Measurements from ENCODE around the gene BANP. TPM values are rescaled to one million over a fixed set of nuclear protein-coding genes. Genes with fewer than 3 reads are reported as not detected.
"Not testable (repeated sequence)": the region's sequence is repeated elsewhere in the genome, so short reads cannot be mapped to it uniquely, and the experiment has no call there.

The BANP gene
- total RNA-seq, 1 donor from 2014 or later = 40.8 TPM

- H3K36me3 Mint-ChIP-seq (ENCODE audit: low read depth) = peaks cover 12% of the 10 kb centered on the region
- intact Hi-C loops (cut with micrococcal nuclease); H3K27me3 Mint-ChIP-seq (ENCODE audit: low read depth); H3K4me1 Mint-ChIP-seq (ENCODE audit: low read depth); H3K27ac Mint-ChIP-seq; DNase-seq (ENCODE audit: low spot score); H3K4me3 Mint-ChIP-seq (ENCODE audit: low read depth); H3K9me3 Mint-ChIP-seq: not testable (repeated sequence)
Observed at GRCh38 chr16:88043208-88043910, 92.1 kb downstream of the BANP start.

DNA sequence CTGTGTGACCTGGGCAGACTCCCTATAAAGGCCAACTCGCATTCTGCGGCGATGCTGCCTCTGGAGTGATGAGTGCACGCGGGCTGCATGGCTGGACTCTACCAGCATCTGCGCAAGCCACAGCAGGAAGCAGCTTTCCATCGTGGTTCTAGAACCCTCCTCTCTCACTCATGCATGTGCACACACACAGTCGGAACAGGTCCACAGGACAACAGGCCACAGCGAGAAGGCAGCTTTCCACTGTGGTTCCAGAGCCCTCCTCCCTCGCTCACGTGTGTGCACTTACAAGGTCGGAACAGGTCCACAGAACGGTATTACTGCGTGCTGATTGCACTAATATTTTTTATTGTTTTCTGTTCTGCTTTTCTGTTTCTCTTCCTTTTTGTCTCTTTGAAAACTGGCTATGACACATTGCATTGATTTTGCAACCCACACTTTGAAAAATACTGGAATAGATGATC lies 92.9 kb downstream of the BANP start:
- not testable (repeated sequence) for H3K27ac Mint-ChIP-seq

GRCh38 chr16:88045361-88045760 lies 94.1 kb downstream of the BANP start:
- H3K36me3 Mint-ChIP-seq (ENCODE audit: low read depth) = peaks cover 22% of the 10 kb centered on the region
- H3K4me1 Mint-ChIP-seq (ENCODE audit: low read depth); intact Hi-C loops (cut with micrococcal nuclease); H3K9me3 Mint-ChIP-seq; H3K27ac Mint-ChIP-seq; DNase-seq (ENCODE audit: low spot score); H3K4me3 Mint-ChIP-seq (ENCODE audit: low read depth); H3K27me3 Mint-ChIP-seq (ENCODE audit: low read depth): not testable (repeated sequence)

More for the DNA sequence above, 92.9 kb downstream of the BANP start:
- DNase-seq (ENCODE audit: low spot score); H3K9me3 Mint-ChIP-seq; H3K4me1 Mint-ChIP-seq (ENCODE audit: low read depth); intact Hi-C loops (cut with micrococcal nuclease); H3K27me3 Mint-ChIP-seq (ENCODE audit: low read depth); H3K4me3 Mint-ChIP-seq (ENCODE audit: low read depth): not testable (repeated sequence)
- peaks cover 14% of the 10 kb centered on the region for H3K36me3 Mint-ChIP-seq (ENCODE audit: low read depth)

- Mint-ChIP-seq H3K4me1 (ENCODE audit: low read depth) (no peaks in the 10 kb centered on the region), H3K36me3 (ENCODE audit: low read depth) (peaks cover 24% of the 10 kb centered on the region), H3K27me3 (ENCODE audit: low read depth) (no peaks in the 10 kb centered on the region), H3K4me3 (ENCODE audit: low read depth) (no peak overlapping the region), H3K9me3 (no peaks in the 10 kb centered on the region), H3K27ac (no peak overlapping the region)
- intact Hi-C loops (cut with micrococcal nuclease) = no loop called here
- no peak for DNase-seq (ENCODE audit: low spot score)
Observed at GRCh38 chr16:88045820-88046303, 94.6 kb downstream of the BANP start.

- no peaks in the 10 kb centered on the region for H3K4me1 Mint-ChIP-seq (ENCODE audit: low read depth)
- no peak overlapping the region for H3K4me3 Mint-ChIP-seq (ENCODE audit: low read depth)
- H3K27ac Mint-ChIP-seq = no peak overlapping the region
- intact Hi-C loops (cut with micrococcal nuclease) = no loop called here
- H3K9me3 Mint-ChIP-seq = no peaks in the 10 kb centered on the region
- H3K27me3 Mint-ChIP-seq (ENCODE audit: low read depth) = no peaks in the 10 kb centered on the region
- H3K36me3 Mint-ChIP-seq (ENCODE audit: low read depth) = peaks cover 23% of the 10 kb centered on the region
- DNase-seq (ENCODE audit: low spot score) = no peak
Observed at GRCh38 chr16:88047462-88047861, 96.2 kb downstream of the BANP start.

GRCh38 chr16:88048985-88049384 lies 97.8 kb downstream of the BANP start:
- H3K4me1 Mint-ChIP-seq (ENCODE audit: low read depth) = no peaks in the 10 kb centered on the region
- peaks cover 23% of the 10 kb centered on the region for H3K36me3 Mint-ChIP-seq (ENCODE audit: low read depth)
- intact Hi-C loops (cut with micrococcal nuclease) = no loop called here
- no peak overlapping the region for H3K4me3 Mint-ChIP-seq (ENCODE audit: low read depth)
- H3K27me3 Mint-ChIP-seq (ENCODE audit: low read depth) = no peaks in the 10 kb centered on the region
- no peak for DNase-seq (ENCODE audit: low spot score)
- H3K27ac Mint-ChIP-seq = no peak overlapping the region
- no peaks in the 10 kb centered on the region for H3K9me3 Mint-ChIP-seq

- no peaks in the 10 kb centered on the region for H3K27me3 Mint-ChIP-seq (ENCODE audit: low read depth)
- DNase-seq (ENCODE audit: low spot score) = no peak
- peaks cover 23% of the 10 kb centered on the region for H3K36me3 Mint-ChIP-seq (ENCODE audit: low read depth)
- H3K27ac Mint-ChIP-seq = no peak overlapping the region
- no peaks in the 10 kb centered on the region for H3K9me3 Mint-ChIP-seq
- H3K4me1 Mint-ChIP-seq (ENCODE audit: low read depth) = no peaks in the 10 kb centered on the region
- no peak overlapping the region for H3K4me3 Mint-ChIP-seq (ENCODE audit: low read depth)
- intact Hi-C loops (cut with micrococcal nuclease) = no loop called here
Observed at GRCh38 chr16:88049561-88050545, 98.6 kb downstream of the BANP start.

DNA sequence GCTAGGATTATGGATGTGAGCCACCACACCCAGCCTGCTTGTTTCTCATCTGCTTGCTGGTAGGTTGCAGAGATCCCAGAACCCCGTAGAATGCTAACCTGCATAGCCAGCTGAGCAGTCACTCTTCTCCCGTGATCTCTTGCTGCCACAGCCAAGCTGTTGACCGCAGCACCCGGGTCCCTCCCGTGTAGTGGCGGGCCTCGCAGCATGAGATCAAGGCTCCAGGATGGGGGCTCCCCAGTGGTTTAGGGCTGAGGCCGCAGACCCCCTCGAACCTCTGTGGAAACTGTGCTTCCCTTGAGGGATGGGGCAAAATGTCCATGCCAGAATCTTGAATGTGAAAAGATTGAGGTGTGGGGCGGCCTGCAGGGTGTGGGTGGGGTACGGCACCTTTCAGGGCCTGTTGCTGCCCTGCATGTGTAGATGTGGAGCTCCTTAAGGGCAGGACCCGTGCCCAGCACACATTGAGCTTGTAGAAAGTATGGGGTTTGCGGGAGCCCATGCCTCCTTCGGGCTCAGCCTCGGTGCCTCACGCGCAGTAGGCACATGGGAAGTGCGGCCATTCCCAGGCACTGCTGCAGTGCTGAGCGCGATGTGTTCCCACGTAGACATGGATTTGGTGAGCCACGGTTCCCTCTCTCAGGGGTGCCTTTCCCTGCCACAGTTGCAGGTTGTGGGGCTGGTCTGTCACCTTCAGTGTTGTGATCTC lies 99.9 kb downstream of the BANP start:
- Mint-ChIP-seq H3K36me3 (ENCODE audit: low read depth) (peaks cover 23% of the 10 kb centered on the region), H3K27me3 (ENCODE audit: low read depth) (no peaks in the 10 kb centered on the region), H3K4me3 (ENCODE audit: low read depth) (no peak overlapping the region), H3K9me3 (no peaks in the 10 kb centered on the region), H3K4me1 (ENCODE audit: low read depth) (no peaks in the 10 kb centered on the region), H3K27ac (no peak overlapping the region)
- no peak for DNase-seq (ENCODE audit: low spot score)
- intact Hi-C loops (cut with micrococcal nuclease) = no loop called here

- intact Hi-C loops (cut with micrococcal nuclease) = no loop called here
- H3K9me3 Mint-ChIP-seq = no peaks in the 10 kb centered on the region
- DNase-seq (ENCODE audit: low spot score) = no peak
- no peak overlapping the region for H3K4me3 Mint-ChIP-seq (ENCODE audit: low read depth)
- H3K36me3 Mint-ChIP-seq (ENCODE audit: low read depth) = peaks cover 23% of the 10 kb centered on the region
- no peak overlapping the region for H3K27ac Mint-ChIP-seq
- H3K27me3 Mint-ChIP-seq (ENCODE audit: low read depth) = no peaks in the 10 kb centered on the region
- H3K4me1 Mint-ChIP-seq (ENCODE audit: low read depth) = no peaks in the 10 kb centered on the region
Observed at GRCh38 chr16:88052661-88053060, 101.4 kb downstream of the BANP start.

DNA sequence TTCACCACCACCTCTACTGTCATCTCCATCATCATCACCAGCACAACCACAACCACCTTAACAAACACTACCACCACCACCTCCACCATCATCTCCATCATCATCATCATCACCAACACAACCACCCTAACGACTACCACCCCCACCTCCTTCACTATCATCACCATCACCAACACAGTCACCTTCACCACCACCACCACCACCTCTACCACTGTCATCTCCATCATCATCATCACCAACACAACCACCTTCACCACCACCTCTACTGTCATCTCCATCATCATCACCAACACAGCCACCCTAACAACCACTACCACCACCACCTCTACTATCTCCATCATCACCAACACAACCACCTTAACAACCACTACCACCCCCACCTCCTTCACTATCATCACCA lies 102.2 kb downstream of the BANP start:
- H3K4me1 Mint-ChIP-seq (ENCODE audit: low read depth); intact Hi-C loops (cut with micrococcal nuclease); H3K4me3 Mint-ChIP-seq (ENCODE audit: low read depth); H3K9me3 Mint-ChIP-seq; H3K27ac Mint-ChIP-seq; H3K27me3 Mint-ChIP-seq (ENCODE audit: low read depth); DNase-seq (ENCODE audit: low spot score): not testable (repeated sequence)
- peaks cover 17% of the 10 kb centered on the region for H3K36me3 Mint-ChIP-seq (ENCODE audit: low read depth)

GRCh38 chr16:88055356-88055755 lies 104.1 kb downstream of the BANP start:
- H3K36me3 Mint-ChIP-seq (ENCODE audit: low read depth) = peaks cover 5% of the 10 kb centered on the region
- H3K9me3 Mint-ChIP-seq = no peaks in the 10 kb centered on the region
- H3K4me1 Mint-ChIP-seq (ENCODE audit: low read depth) = no peaks in the 10 kb centered on the region
- intact Hi-C loops (cut with micrococcal nuclease) = no loop called here
- H3K27me3 Mint-ChIP-seq (ENCODE audit: low read depth) = no peaks in the 10 kb centered on the region
- H3K4me3 Mint-ChIP-seq (ENCODE audit: low read depth) = no peak overlapping the region
- H3K27ac Mint-ChIP-seq = no peak overlapping the region
- no peak for DNase-seq (ENCODE audit: low spot score)

DNA sequence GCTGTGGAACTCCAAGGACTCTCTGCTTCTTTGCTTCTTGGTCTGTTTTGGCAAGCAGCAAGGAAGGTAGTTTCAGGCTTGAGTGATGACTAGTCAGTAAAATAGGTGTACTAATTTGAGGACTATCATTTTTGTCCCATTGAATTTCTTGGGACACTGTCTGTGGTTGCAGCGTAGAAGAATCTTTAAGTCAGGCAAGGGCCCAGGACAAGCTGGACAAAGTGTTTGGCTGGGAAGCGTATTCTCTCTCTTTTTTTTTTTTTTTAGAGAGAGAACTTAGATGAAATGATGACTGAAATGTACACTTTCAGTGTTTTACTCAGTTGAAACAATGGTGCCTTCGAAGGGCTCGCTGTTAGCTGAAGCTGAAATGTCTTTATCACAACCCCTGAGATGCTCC lies 105.0 kb downstream of the BANP start:
- intact Hi-C loops (cut with micrococcal nuclease) = no loop called here
- no peak overlapping the region for H3K27ac Mint-ChIP-seq
- no peaks in the 10 kb centered on the region for H3K9me3 Mint-ChIP-seq
- no peak overlapping the region for H3K4me3 Mint-ChIP-seq (ENCODE audit: low read depth)
- DNase-seq (ENCODE audit: low spot score) = no peak
- H3K36me3 Mint-ChIP-seq (ENCODE audit: low read depth) = no peaks in the 10 kb centered on the region
- no peaks in the 10 kb centered on the region for H3K4me1 Mint-ChIP-seq (ENCODE audit: low read depth)
- no peaks in the 10 kb centered on the region for H3K27me3 Mint-ChIP-seq (ENCODE audit: low read depth)
